ENCODE data around the gene TSEN15. TPM values are rescaled to one million over a fixed set of nuclear protein-coding genes. Genes with fewer than 3 reads are reported as not detected.
A peak's percentile ranks its signal among the peaks of the same experiment; 100 is the strongest.

TSEN15 gene
- total and polyA plus RNA-seq, 2 of the 8 experiments (the other 6 are each of a cell fraction or from before 2014, with no cell fraction given) = 23.4 to 31.4 TPM

DNA sequence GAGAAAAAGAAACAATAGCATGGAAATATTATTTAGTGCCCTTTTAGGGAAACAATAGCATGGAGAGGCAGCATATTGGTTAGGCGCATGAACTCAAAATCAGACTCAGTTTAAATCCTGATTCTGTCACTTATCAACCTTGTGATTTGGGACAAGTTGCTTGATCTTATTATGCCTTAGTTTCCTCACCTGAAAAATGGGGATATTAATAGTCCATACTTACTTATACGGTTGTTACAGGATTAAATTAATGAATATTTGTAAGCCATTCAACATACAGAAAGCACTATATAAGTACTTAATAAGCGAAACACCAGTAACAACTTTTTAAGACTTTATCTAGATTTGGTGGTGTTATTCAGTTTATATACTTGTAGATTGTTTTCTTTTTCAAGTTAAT, 1.2 kb downstream of the TSEN15 start:
- no peak overlapping the region for H2AFZ ChIP-seq (ENCODE audit: low read length)
- peaks cover 0 to 19% of the 10 kb centered on the region in 2 experiments; a peak in 2 of 4 replicates for H3K79me2 ChIP-seq (ENCODE audit: control insufficient read depth in 1 of 2, insufficient read depth in 2 of 2, low read length in 2 of 2)
- H3K9me3 ChIP-seq (ENCODE audit: insufficient read depth in 2 of 2, low read depth in 1 of 2, low read length in 1 of 2) = no peaks in the 10 kb centered on the region
- no peak overlapping the region for H2BK15ac ChIP-seq (ENCODE audit: low read length)
- no peak overlapping the region for H4K5ac ChIP-seq (ENCODE audit: insufficient read length, low read depth, low read length)
- no peak overlapping the region for H4K8ac ChIP-seq (ENCODE audit: extremely low read depth, insufficient read depth, low read length)
- peak overlapping the region; percentile 82 to 98 for H3K4me2 ChIP-seq (ENCODE audit: insufficient read depth in 1 of 2, low read depth in 2 of 2, low read length in 2 of 2)
- H3K23ac ChIP-seq (ENCODE audit: insufficient read length) = no peak overlapping the region
- FAIRE-seq (no peak), DNase-seq (ENCODE audit: low read depth in 1 of 2, low spot score in 2 of 2) (no peak)
- peaks cover 0 to 17% (median 3%) of the 10 kb centered on the region in 4 experiments; a peak in 2 of 8 replicates for H3K36me3 ChIP-seq (ENCODE audit: control insufficient read depth in 2 of 4, insufficient read depth in 4 of 4, low read length in 3 of 4)
- peaks cover 6 to 13% (median 11%) of the 10 kb centered on the region in 4 experiments; a peak in 5 of 7 replicates for H3K4me1 ChIP-seq (replicated peaks in 1 of 4; ENCODE audit: control insufficient read depth in 3 of 4, insufficient read depth in 4 of 4, low read length in 3 of 4)
- H4K20me1 ChIP-seq (replicated peaks in 1 of 2; ENCODE audit: control insufficient read depth in 1 of 2, insufficient read depth in 2 of 2, low read length in 2 of 2) = no peaks in the 10 kb centered on the region
- TF ChIP-seq TCF12 (IDR thresholded peaks at IDR 0.05; ENCODE audit: low read depth, low read length) (no peak), ATF3 (IDR thresholded peaks at IDR 0.05; ENCODE audit: insufficient read depth, low read depth, low read length) (no peak), EZH2 (IDR thresholded peaks at IDR 0.05; ENCODE audit: low read depth, low read length, severe bottlenecking) (no peak), KDM5A (IDR thresholded peaks at IDR 0.05; ENCODE audit: low read length) (no peak), SRF (IDR thresholded peaks at IDR 0.05; ENCODE audit: low read depth, low read length) (no peak), TEAD4 (IDR thresholded peaks at IDR 0.05; ENCODE audit: low read depth, low read length) (no peak), HDAC2 (IDR thresholded peaks at IDR 0.05; ENCODE audit: borderline replicate concordance in 1 of 2, low read depth in 2 of 2, low read length in 2 of 2) (no peak), CTBP2 (IDR thresholded peaks at IDR 0.05; ENCODE audit: borderline replicate concordance, insufficient read depth, insufficient read length, low read length) (no peak)
- WGBS, 2 experiments (ENCODE audit: extremely low coverage in 1 of 2, insufficient coverage in 1 of 2, insufficient read length in 1 of 2, insufficient replicate concordance in 2 of 2, low coverage in 1 of 2, low lambda C conversion rate in 2 of 2, missing lambda C conversion rate in 1 of 2) = 77% methylated on average over 3 of the region's 3 CpGs; no CpG with 5 or more reads in 1 of the 2 experiments
- H2BK20ac ChIP-seq (ENCODE audit: low read length) = no peak overlapping the region
- no peak overlapping the region for H4K91ac ChIP-seq (replicated peaks; ENCODE audit: insufficient read length, low read length)
- ChIA-PET CTCF (ENCODE audit: partially characterized antibody) (no interaction called here), POLR2A (ENCODE audit: partially characterized antibody) (interaction anchor here (0.6 to 4.1 kb wide), 8 partner anchors 8 to 1232 kb away, joined by 3 to 50 read pairs (median 4); partner anchors contain the start of gene COLGALT2)
- no peak overlapping the region for H2BK120ac ChIP-seq (replicated peaks; ENCODE audit: low read depth, low read length)
- H3K9ac ChIP-seq (replicated peaks in 1 of 4; ENCODE audit: extremely low read depth in 1 of 4, low read depth in 3 of 4, low read length in 3 of 4) = no peak overlapping the region
- no peaks in the 10 kb centered on the region; the same call in 1 of the 2 replicates for H3K23me2 ChIP-seq (ENCODE audit: low read depth, low read length)
- H3K18ac ChIP-seq (ENCODE audit: extremely low read depth, low read length) = no peak overlapping the region
- H3K4ac ChIP-seq (replicated peaks; ENCODE audit: insufficient read length, low read depth, low read length) = no peak overlapping the region
- no peak overlapping the region for H3K27ac ChIP-seq (ENCODE audit: low read depth, low read length)
- no peaks in the 10 kb centered on the region for H3K79me1 ChIP-seq (ENCODE audit: low read depth, low read length)
- H2AK5ac ChIP-seq (ENCODE audit: low read depth, low read length) = no peak overlapping the region
- H3K4me3 ChIP-seq (ENCODE audit: extremely low read depth in 1 of 4, insufficient read depth in 2 of 4, low read depth in 3 of 4, low read length in 4 of 4) = peak overlapping the region in 2 of 4 experiments; percentile 69 to 81; a peak in 3 of 8 replicates
- H3K27me3 ChIP-seq (replicated peaks in 1 of 4; ENCODE audit: control insufficient read depth in 3 of 4, extremely low read depth in 1 of 4, insufficient read depth in 3 of 4, low read length in 3 of 4) = no peaks in the 10 kb centered on the region
- no peak overlapping the region for H3K14ac ChIP-seq (ENCODE audit: insufficient read length)
- no peak overlapping the region for H3K56ac ChIP-seq (replicated peaks; ENCODE audit: insufficient read length, low read depth, low read length)
- H2BK12ac ChIP-seq (ENCODE audit: low read depth, low read length) = no peak overlapping the region
- no peak overlapping the region for H2BK5ac ChIP-seq (ENCODE audit: low read depth, low read length)

All from H1 (cell line).